ENCODE data around the gene NECTIN4. TPM values are rescaled to one million over a fixed set of nuclear protein-coding genes. Genes with fewer than 3 reads are reported as not detected.

Gene NECTIN4
- total and polyA plus RNA-seq, 2 of the 13 experiments (the other 11 are each of a cell fraction or from before 2014, with no cell fraction given), result 5.9 to 12.4 TPM

DNA sequence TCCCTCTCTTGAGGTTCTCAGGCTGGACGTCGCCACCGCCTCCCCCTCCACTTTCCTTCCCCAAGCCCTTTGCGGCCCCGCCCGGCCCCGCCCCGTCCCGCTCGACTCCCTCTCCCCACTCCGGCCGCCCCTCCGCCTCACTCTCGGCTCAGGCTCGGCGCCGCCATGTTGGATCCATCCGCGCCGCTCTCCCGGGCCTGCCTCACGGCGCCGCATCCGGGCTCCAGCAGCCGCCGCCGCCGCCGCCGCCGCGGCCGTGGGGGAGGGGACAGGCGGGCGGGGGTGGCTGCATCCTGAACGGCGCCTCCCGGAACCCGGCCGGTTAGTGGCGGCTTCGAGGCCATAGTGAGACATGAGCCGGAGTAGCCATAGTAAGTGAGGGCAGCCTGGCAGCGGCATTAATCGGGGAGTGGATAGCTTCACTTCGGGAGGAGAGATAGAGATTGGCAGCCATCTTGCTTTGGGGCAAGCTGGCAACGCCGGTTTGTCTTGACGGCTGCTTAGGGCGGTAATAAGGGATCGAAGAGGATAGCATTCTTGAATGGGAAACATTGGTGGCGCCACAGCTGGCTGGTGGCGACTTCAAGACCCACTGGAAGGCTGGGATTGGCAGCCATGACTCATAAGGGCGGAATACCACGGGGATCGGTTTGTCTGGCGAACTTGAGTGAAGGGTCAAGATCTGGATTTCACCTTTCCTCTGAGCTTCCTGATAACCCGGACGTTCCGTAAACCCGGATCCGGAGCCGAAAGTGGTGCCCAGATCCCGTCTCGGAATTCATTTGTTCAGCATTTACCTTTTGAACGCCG is 43.3 kb upstream of the NECTIN4 start, which contains the start of gene DEDD (continued):
- TF ChIP-seq NR2F2 (IDR thresholded peaks at IDR 0.05; ENCODE audit: borderline replicate concordance, low read depth) (peak; percentile 34; the same call in 1 of the 2 replicates), POLR2G (IDR thresholded peaks at IDR 0.05; ENCODE audit: low read depth, low read length) (peak; percentile 60), KDM3A (CRISPR knock-in tag; IDR thresholded peaks at IDR 0.05; ENCODE audit: low read depth) (no peak), ZC3H4 (CRISPR knock-in tag; IDR thresholded peaks at IDR 0.05; ENCODE audit: borderline replicate concordance) (no peak), ZSCAN22 (CRISPR knock-in tag; IDR thresholded peaks at IDR 0.05) (no peak), MXI1 (IDR thresholded peaks at IDR 0.05; ENCODE audit: borderline replicate concordance, low read depth, low read length) (peak; percentile 34; the same call in 1 of the 3 replicates), HDAC6 (IDR thresholded peaks at IDR 0.05; ENCODE audit: low read depth, low read length) (no peak), SCMH1 (CRISPR knock-in tag; IDR thresholded peaks at IDR 0.05; ENCODE audit: borderline replicate concordance) (no peak), AKAP8 (CRISPR knock-in tag; IDR thresholded peaks at IDR 0.05) (no peak), PHF8 (CRISPR knock-in tag; IDR thresholded peaks at IDR 0.05) (peak; percentile 29; the same call in 1 of the 2 replicates), ZNF441 (CRISPR knock-in tag; IDR thresholded peaks at IDR 0.05; ENCODE audit: borderline replicate concordance) (peak; percentile 77; the same call in 1 of the 2 replicates), BCL6 (CRISPR knock-in tag; IDR thresholded peaks at IDR 0.05) (peak; percentile 39; the same call in 1 of the 2 replicates), ZNF30 (CRISPR knock-in tag; IDR thresholded peaks at IDR 0.05) (no peak), NCOA5 (CRISPR knock-in tag; IDR thresholded peaks at IDR 0.05) (no peak), ZNF747 (CRISPR knock-in tag; IDR thresholded peaks at IDR 0.05; ENCODE audit: borderline replicate concordance) (no peak)
- TF ChIP-seq, protein P1, sequence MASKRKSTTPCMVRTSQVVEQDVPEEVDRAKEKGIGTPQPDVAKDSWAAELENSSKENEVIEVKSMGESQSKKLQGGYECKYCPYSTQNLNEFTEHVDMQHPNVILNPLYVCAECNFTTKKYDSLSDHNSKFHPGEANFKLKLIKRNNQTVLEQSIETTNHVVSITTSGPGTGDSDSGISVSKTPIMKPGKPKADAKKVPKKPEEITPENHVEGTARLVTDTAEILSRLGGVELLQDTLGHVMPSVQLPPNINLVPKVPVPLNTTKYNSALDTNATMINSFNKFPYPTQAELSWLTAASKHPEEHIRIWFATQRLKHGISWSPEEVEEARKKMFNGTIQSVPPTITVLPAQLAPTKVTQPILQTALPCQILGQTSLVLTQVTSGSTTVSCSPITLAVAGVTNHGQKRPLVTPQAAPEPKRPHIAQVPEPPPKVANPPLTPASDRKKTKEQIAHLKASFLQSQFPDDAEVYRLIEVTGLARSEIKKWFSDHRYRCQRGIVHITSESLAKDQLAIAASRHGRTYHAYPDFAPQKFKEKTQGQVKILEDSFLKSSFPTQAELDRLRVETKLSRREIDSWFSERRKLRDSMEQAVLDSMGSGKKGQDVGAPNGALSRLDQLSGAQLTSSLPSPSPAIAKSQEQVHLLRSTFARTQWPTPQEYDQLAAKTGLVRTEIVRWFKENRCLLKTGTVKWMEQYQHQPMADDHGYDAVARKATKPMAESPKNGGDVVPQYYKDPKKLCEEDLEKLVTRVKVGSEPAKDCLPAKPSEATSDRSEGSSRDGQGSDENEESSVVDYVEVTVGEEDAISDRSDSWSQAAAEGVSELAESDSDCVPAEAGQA (IDR thresholded peaks at IDR 0.05; ENCODE audit: low read depth), result peak; percentile 79
- TF ChIP-seq, protein P1 (CRISPR knock-in tag; IDR thresholded peaks at IDR 0.05; ENCODE audit: borderline replicate concordance), result no peak
- TF ChIP-seq, protein P2, sequence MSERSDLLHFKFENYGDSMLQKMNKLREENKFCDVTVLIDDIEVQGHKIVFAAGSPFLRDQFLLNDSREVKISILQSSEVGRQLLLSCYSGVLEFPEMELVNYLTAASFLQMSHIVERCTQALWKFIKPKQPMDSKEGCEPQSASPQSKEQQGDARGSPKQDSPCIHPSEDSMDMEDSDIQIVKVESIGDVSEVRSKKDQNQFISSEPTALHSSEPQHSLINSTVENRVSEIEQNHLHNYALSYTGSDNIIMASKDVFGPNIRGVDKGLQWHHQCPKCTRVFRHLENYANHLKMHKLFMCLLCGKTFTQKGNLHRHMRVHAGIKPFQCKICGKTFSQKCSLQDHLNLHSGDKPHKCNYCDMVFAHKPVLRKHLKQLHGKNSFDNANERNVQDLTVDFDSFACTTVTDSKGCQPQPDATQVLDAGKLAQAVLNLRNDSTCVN (CRISPR knock-in tag; IDR thresholded peaks at IDR 0.05; ENCODE audit: borderline replicate concordance), result peak; percentile 84; the same call in 1 of the 2 replicates
- TF ChIP-seq, protein P3, sequence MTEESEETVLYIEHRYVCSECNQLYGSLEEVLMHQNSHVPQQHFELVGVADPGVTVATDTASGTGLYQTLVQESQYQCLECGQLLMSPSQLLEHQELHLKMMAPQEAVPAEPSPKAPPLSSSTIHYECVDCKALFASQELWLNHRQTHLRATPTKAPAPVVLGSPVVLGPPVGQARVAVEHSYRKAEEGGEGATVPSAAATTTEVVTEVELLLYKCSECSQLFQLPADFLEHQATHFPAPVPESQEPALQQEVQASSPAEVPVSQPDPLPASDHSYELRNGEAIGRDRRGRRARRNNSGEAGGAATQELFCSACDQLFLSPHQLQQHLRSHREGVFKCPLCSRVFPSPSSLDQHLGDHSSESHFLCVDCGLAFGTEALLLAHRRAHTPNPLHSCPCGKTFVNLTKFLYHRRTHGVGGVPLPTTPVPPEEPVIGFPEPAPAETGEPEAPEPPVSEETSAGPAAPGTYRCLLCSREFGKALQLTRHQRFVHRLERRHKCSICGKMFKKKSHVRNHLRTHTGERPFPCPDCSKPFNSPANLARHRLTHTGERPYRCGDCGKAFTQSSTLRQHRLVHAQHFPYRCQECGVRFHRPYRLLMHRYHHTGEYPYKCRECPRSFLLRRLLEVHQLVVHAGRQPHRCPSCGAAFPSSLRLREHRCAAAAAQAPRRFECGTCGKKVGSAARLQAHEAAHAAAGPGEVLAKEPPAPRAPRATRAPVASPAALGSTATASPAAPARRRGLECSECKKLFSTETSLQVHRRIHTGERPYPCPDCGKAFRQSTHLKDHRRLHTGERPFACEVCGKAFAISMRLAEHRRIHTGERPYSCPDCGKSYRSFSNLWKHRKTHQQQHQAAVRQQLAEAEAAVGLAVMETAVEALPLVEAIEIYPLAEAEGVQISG (CRISPR knock-in tag; IDR thresholded peaks at IDR 0.05), result peak; percentile 93

Measured in HepG2 (cell line).